ENCODE measurements around the gene PDXK. TPM values are rescaled to one million over a fixed set of nuclear protein-coding genes. Genes with fewer than 3 reads are reported as not detected.

Gene PDXK
- polyA plus RNA-seq, 4 donors: 66.1 to 95.8 (median 78.7) TPM

Other genes starting within 250 kb of the PDXK start
- 1 to 10 TPM; 1.7 to 2.0 (median 2.0) TPM for gene HSF2BP, start 59.6 kb upstream of the PDXK start, polyA plus RNA-seq (ENCODE audit: insufficient read length in 4 of 4)
- gene RRP1B, start 59.6 kb upstream of the PDXK start, polyA plus RNA-seq (ENCODE audit: insufficient read length in 4 of 4): 10 to 100 TPM; 28.0 to 32.7 (median 30.0) TPM
- 10 to 100 TPM; 40.5 to 64.9 (median 46.9) TPM for gene CSTB, start 57.2 kb downstream of the PDXK start, polyA plus RNA-seq (ENCODE audit: insufficient read length in 4 of 4)
- gene RRP1, start 70.4 kb downstream of the PDXK start, polyA plus RNA-seq (ENCODE audit: insufficient read length in 4 of 4): 10 to 100 TPM; 27.1 to 34.6 (median 33.7) TPM
- 10 to 100 TPM; 52.1 to 73.5 (median 61.4) TPM for gene AGPAT3, start 146.1 kb downstream of the PDXK start, polyA plus RNA-seq (ENCODE audit: insufficient read length in 4 of 4)